ENCODE data around the gene KIF1B. TPM values are rescaled to one million over a fixed set of nuclear protein-coding genes. Genes with fewer than 3 reads are reported as not detected.

KIF1B gene
- total RNA-seq, 4 donors from 2014 or later = 53.0 to 78.2 (median 64.8) TPM

DNA sequence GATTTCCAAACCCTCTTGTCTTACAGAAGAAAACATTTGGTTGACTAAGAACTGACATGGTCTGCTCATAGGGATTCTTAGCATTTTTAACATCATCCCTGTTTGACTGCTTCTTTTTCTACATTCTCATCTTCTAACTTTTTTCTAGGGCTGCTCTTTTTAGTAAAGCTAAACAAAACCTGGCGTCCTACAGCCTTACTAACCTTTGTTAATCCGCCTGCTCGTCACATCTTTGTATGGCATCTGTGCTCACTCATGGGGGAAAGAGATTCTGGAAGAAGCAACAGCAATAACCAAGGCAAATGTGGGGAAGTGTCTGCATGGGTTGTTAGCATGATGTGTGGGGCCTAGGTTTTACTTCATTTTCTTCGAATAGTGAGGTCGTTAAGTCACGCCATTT lies 92.0 kb downstream of the KIF1B start:
- 94% methylated on average over 6 of the region's 6 CpGs for WGBS
- H3K27ac ChIP-seq (replicated peaks in 1 of 4) = no peak overlapping the region
- H3K27me3 ChIP-seq = no peaks in the 10 kb centered on the region
- peaks cover 22 to 55% (median 29%) of the 10 kb centered on the region in 4 donors for H3K36me3 ChIP-seq
- intact Hi-C loops (cut with DNase I) = no loop called here
- DNase-seq (ENCODE audit: extremely low spot score) = no peak
- no peak overlapping the region for H3K4me3 ChIP-seq
- TF ChIP-seq POLR2A (IDR thresholded peaks at IDR 0.05; ENCODE audit: low read depth) (no peak), EP300 (IDR thresholded peaks at IDR 0.05) (no peak), POLR2AphosphoS5 (IDR thresholded peaks at IDR 0.05) (no peak), CTCF (IDR thresholded peaks at IDR 0.05) (no peak)
- peaks cover 7 to 29% (median 22%) of the 10 kb centered on the region in 4 donors for H3K4me1 ChIP-seq
- no peaks in the 10 kb centered on the region for H3K9me3 ChIP-seq

- 86% methylated on average over 11 of the region's 11 CpGs for whole genome bisulfite sequencing
- intact Hi-C loops (cut with DNase I) = no loop called here
- Histone ChIP-seq H3K27ac (replicated peaks in 1 of 4) (no peak overlapping the region), H3K27me3 (no peaks in the 10 kb centered on the region), H3K36me3 (peaks cover 10 to 42% (median 18%) of the 10 kb centered on the region in 4 donors), H3K9me3 (no peaks in the 10 kb centered on the region), H3K4me3 (no peak overlapping the region), H3K4me1 (peaks cover 11 to 46% (median 41%) of the 10 kb centered on the region in 4 donors)
- DNase-seq (ENCODE audit: extremely low spot score) = no peak
- no peak for TF ChIP-seq POLR2A (IDR thresholded peaks at IDR 0.05; ENCODE audit: low read depth)
Measured at GRCh38 chr1:10304295-10304694, 93.9 kb downstream of the KIF1B start.

DNA sequence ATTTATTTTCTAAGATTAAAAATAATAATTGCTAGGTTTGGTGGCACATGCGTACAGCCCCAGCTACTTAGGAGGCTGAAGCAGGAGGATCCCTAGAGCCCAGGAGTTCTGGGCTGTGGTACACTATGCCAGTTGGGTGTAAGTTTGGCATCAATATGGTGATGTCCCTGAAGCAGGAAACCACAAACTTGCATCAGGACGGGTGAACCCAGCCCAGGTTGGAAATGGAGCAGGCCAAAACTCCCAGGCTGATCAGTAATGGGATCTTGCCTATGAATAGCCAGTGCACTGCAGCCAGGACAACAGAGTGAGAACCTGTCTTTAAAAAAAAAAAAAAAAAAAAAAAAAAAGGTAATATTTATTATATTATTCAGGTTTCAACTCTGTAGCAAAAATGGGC lies 96.1 kb downstream of the KIF1B start:
- WGBS = 68% methylated on average over 2 of the region's 2 CpGs
- intact Hi-C loops (cut with DNase I) = no loop called here
- no peak for TF ChIP-seq CTCF (IDR thresholded peaks at IDR 0.05)
- TF ChIP-seq POLR2A (IDR thresholded peaks at IDR 0.05; ENCODE audit: low read depth) = no peak
- TF ChIP-seq POLR2AphosphoS5 (IDR thresholded peaks at IDR 0.05) = no peak
- TF ChIP-seq EP300 (IDR thresholded peaks at IDR 0.05) = no peak

DNA sequence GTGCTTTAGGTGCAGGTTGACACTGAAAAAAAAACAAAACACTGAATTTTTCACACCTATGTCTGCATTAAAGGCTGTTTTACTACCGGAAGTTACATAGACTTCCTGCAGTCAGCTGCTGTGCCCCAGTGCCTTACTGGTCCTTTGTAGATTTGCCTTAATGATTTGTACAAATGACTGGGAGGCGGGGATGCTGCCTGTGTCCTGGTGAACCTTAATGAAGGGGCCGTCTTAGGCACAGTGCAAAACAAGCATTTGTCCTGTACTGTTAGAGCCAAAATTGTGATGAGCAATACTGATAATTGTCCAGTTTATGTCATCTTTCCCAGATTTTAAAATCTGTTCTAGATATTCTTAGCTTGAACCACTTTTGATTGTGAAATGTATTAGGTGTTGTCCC lies 97.6 kb downstream of the KIF1B start:
- peak in 1 of 2 donors; percentile 22 for TF ChIP-seq POLR2AphosphoS5 (IDR thresholded peaks at IDR 0.05)
- TF ChIP-seq EP300 (IDR thresholded peaks at IDR 0.05) = no peak
- TF ChIP-seq POLR2A (IDR thresholded peaks at IDR 0.05; ENCODE audit: low read depth) = no peak
- TF ChIP-seq CTCF (IDR thresholded peaks at IDR 0.05) = no peak
- WGBS = 68% methylated on average over 3 of the region's 3 CpGs
- H3K4me3 ChIP-seq = no peak overlapping the region
- no peaks in the 10 kb centered on the region for H3K27me3 ChIP-seq
- H3K4me1 ChIP-seq = peaks cover 18 to 62% (median 51%) of the 10 kb centered on the region in 4 donors
- no peaks in the 10 kb centered on the region for H3K9me3 ChIP-seq
- no peak for DNase-seq (ENCODE audit: extremely low spot score)
- intact Hi-C loops (cut with DNase I) = no loop called here
- peak overlapping the region in 3 of 4 donors; percentile 8 to 24 (median 18) for H3K27ac ChIP-seq (replicated peaks in 1 of 4)
- H3K36me3 ChIP-seq = peaks cover 8 to 32% (median 19%) of the 10 kb centered on the region in 4 donors

More for the DNA sequence above, 96.1 kb downstream of the KIF1B start:
- no peak for DNase-seq (ENCODE audit: extremely low spot score)
- no peaks in the 10 kb centered on the region for H3K27me3 ChIP-seq
- no peaks in the 10 kb centered on the region for H3K9me3 ChIP-seq
- no peak overlapping the region for H3K4me3 ChIP-seq
- peaks cover 18 to 62% (median 51%) of the 10 kb centered on the region in 4 donors for H3K4me1 ChIP-seq
- peaks cover 10 to 42% (median 18%) of the 10 kb centered on the region in 4 donors for H3K36me3 ChIP-seq
- H3K27ac ChIP-seq (replicated peaks in 1 of 4) = peak overlapping the region in 1 of 4 donors; percentile 24

DNA sequence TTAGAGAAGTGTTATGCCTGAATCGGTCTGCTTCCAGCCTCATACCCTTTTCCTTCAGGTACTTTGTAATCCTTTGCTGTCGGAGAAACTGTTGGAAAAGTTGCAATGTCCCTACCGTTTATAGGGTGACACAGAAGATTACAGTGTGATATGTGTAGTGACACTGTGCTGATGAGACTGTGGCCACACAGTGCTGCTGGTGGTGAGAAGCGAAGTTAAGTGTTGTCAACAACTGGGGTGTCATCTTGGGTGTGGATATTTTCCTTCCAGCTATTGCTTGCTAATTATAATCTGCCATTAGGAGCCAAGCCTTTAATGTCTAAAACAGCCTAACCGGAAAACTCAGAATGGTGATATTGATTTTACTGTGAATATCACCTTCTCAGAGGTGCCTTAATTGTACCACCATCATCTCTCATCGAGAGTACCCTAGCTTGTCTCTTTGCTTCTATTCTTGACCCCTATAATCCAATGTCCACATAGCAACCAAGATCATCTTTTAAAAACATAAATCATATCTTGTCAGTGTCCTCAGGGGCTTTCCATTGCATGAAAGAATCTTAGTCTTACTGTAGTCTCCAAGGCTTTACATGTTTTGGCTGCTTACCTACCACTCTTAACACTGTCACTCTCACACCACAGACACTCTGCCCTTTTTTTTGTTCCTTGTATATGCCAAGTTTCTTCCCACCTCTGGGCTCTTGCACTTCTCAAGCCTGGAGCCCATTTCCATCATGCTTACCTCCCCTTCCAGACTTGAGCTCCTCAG lies 99.1 kb downstream of the KIF1B start:
- TF ChIP-seq CTCF (IDR thresholded peaks at IDR 0.05) = no peak
- no peak for TF ChIP-seq POLR2AphosphoS5 (IDR thresholded peaks at IDR 0.05)
- no peak for TF ChIP-seq EP300 (IDR thresholded peaks at IDR 0.05)
- TF ChIP-seq POLR2A (IDR thresholded peaks at IDR 0.05; ENCODE audit: low read depth) = no peak
- Histone ChIP-seq H3K4me3 (no peak overlapping the region), H3K36me3 (peaks cover 0 to 18% (median 5%) of the 10 kb centered on the region in 4 donors), H3K27me3 (no peaks in the 10 kb centered on the region), H3K27ac (replicated peaks in 1 of 4) (peak overlapping the region in 1 of 4 donors; percentile 8), H3K9me3 (no peaks in the 10 kb centered on the region), H3K4me1 (peaks cover 18 to 62% (median 48%) of the 10 kb centered on the region in 4 donors)
- WGBS = 79% methylated on average over 6 of the region's 6 CpGs
- no peak for DNase-seq (ENCODE audit: extremely low spot score)
- intact Hi-C loops (cut with DNase I) = no loop called here
